ENCODE measurements around the gene SMOC2.

DNA sequence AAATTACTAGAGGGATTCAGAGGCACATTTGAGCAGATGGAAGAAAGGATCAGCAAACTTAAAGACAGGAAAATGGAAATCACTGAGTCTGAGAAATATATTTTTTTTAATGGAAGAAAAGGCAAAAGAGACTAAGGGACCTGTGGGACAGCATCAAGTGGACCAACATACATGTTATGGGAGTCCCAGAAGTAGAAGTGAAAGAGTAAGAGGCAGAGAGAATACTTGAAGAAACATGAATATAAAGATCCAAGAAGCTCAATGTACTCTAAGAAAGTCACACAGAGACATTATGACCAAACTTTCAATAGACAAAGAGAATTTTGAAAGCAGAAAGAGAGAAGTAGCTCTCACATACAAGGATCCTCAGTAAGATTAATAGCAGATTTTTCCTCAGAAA is 39.5 kb downstream of the SMOC2 start:
- TF ChIP-seq, protein P1, sequence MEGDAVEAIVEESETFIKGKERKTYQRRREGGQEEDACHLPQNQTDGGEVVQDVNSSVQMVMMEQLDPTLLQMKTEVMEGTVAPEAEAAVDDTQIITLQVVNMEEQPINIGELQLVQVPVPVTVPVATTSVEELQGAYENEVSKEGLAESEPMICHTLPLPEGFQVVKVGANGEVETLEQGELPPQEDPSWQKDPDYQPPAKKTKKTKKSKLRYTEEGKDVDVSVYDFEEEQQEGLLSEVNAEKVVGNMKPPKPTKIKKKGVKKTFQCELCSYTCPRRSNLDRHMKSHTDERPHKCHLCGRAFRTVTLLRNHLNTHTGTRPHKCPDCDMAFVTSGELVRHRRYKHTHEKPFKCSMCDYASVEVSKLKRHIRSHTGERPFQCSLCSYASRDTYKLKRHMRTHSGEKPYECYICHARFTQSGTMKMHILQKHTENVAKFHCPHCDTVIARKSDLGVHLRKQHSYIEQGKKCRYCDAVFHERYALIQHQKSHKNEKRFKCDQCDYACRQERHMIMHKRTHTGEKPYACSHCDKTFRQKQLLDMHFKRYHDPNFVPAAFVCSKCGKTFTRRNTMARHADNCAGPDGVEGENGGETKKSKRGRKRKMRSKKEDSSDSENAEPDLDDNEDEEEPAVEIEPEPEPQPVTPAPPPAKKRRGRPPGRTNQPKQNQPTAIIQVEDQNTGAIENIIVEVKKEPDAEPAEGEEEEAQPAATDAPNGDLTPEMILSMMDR (IDR thresholded peaks at IDR 0.05) = no peak
- no peak for TF ChIP-seq EZH2 (IDR thresholded peaks at IDR 0.05; ENCODE audit: borderline replicate concordance, insufficient read depth, low read depth, low read length, poor library complexity, severe bottlenecking)

All from B cell (primary cell).